ENCODE results near the gene FRMD1.

Gene FRMD1

DNA sequence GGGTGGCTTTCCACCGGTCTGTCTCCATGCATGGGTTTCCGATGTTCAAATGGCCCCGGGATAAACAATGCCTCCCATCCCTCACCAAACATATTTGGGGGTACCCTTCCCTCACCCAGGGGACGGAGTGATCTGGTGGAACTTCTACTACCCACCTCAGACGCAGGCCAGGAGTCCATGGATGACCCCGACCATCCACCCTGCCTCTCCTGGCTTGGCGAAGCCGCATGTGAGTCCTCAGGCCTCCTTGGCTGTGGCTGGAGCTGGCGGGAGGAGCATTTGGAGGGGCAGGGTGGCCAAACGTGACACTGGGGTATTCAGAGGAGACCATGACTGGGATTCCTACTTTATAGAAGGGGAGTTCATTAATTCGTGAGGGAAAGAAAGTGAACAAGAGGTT is 45.9 kb upstream of the FRMD1 start:
- no peaks in the 10 kb centered on the region for H3K27me3 ChIP-seq (ENCODE audit: insufficient read depth, low read length, poor library complexity)
- H3K4ac ChIP-seq (ENCODE audit: low read depth, low read length), result no peak overlapping the region
- no peak overlapping the region for H3K9ac ChIP-seq (ENCODE audit: low read length)
- no peak overlapping the region for H2AK5ac ChIP-seq (ENCODE audit: low read length)
- no peak overlapping the region for H4K8ac ChIP-seq (ENCODE audit: low read depth, low read length)
- no peak overlapping the region for H2BK5ac ChIP-seq (ENCODE audit: low read length)
- no peak overlapping the region for H2BK120ac ChIP-seq (ENCODE audit: low read depth, low read length)
- H3K4me2 ChIP-seq (ENCODE audit: low read length), result no peak overlapping the region
- WGBS (ENCODE audit: extremely low coverage, insufficient coverage, low lambda C conversion rate), result no CpG with 5 or more reads among the region's 11 CpGs
- H3K36me3 ChIP-seq (ENCODE audit: control insufficient read depth, insufficient read depth, low read length), result no peaks in the 10 kb centered on the region
- no peak overlapping the region for H3K23ac ChIP-seq (ENCODE audit: low read length)
- H3K4me1 ChIP-seq (ENCODE audit: control insufficient read depth, low read depth, low read length), result peaks cover 5% of the 10 kb centered on the region
- no peak overlapping the region for H4K5ac ChIP-seq (ENCODE audit: low read length)
- H3K79me2 ChIP-seq (ENCODE audit: control insufficient read depth, insufficient read depth, low read length), result no peaks in the 10 kb centered on the region
- no peaks in the 10 kb centered on the region for H3K79me1 ChIP-seq (ENCODE audit: low read length)
- no peak for DNase-seq
- H3K27ac ChIP-seq (ENCODE audit: low read depth, low read length), result no peak overlapping the region
- H3K18ac ChIP-seq (ENCODE audit: low read length), result no peak overlapping the region
- H3K4me3 ChIP-seq (ENCODE audit: low read length), result no peak overlapping the region
- H2BK15ac ChIP-seq (replicated peaks; ENCODE audit: low read depth), result no peak overlapping the region
- no peak overlapping the region for H3K56ac ChIP-seq (ENCODE audit: low read length)

DNA sequence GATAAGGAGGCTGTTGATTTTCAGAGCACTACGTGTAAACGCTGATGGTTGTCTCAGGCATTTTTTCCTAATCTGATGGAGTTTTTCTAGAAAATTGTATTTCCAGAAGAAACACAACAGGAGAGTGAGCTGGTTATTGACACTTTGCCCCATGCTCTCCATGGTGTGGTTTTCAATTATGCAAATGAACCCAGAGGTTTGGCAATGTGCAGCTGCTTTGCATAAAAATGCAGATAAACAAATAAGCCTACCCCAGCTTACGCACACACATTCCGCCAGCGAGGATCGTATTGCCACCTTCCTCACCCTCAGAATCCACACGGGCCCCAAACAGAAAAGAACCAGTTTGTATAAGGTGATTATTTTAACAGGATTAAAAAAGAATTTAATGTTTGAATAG is 45.1 kb upstream of the FRMD1 start:
- H3K23ac ChIP-seq (ENCODE audit: low read length), result no peak overlapping the region
- H2BK5ac ChIP-seq (ENCODE audit: low read length), result no peak overlapping the region
- H3K9ac ChIP-seq (ENCODE audit: low read length), result no peak overlapping the region
- H3K27ac ChIP-seq (ENCODE audit: low read depth, low read length), result no peak overlapping the region
- H3K18ac ChIP-seq (ENCODE audit: low read length), result no peak overlapping the region
- no peaks in the 10 kb centered on the region for H3K27me3 ChIP-seq (ENCODE audit: insufficient read depth, low read length, poor library complexity)
- H3K56ac ChIP-seq (ENCODE audit: low read length), result no peak overlapping the region
- no peaks in the 10 kb centered on the region for H3K79me1 ChIP-seq (ENCODE audit: low read length)
- H2BK120ac ChIP-seq (ENCODE audit: low read depth, low read length), result no peak overlapping the region
- no peak overlapping the region for H3K4me3 ChIP-seq (ENCODE audit: low read length)
- WGBS (ENCODE audit: extremely low coverage, insufficient coverage, low lambda C conversion rate), result no CpG with 5 or more reads among the region's 7 CpGs
- H4K8ac ChIP-seq (ENCODE audit: low read depth, low read length), result no peak overlapping the region
- H3K36me3 ChIP-seq (ENCODE audit: control insufficient read depth, insufficient read depth, low read length), result no peaks in the 10 kb centered on the region
- H3K4me2 ChIP-seq (ENCODE audit: low read length), result no peak overlapping the region
- H3K79me2 ChIP-seq (ENCODE audit: control insufficient read depth, insufficient read depth, low read length), result no peaks in the 10 kb centered on the region
- H3K4ac ChIP-seq (ENCODE audit: low read depth, low read length), result no peak overlapping the region
- no peak overlapping the region for H4K5ac ChIP-seq (ENCODE audit: low read length)
- H2BK15ac ChIP-seq (replicated peaks; ENCODE audit: low read depth), result no peak overlapping the region
- peaks cover 5% of the 10 kb centered on the region for H3K4me1 ChIP-seq (ENCODE audit: control insufficient read depth, low read depth, low read length)
- no peak overlapping the region for H2AK5ac ChIP-seq (ENCODE audit: low read length)
- no peak for DNase-seq

DNA sequence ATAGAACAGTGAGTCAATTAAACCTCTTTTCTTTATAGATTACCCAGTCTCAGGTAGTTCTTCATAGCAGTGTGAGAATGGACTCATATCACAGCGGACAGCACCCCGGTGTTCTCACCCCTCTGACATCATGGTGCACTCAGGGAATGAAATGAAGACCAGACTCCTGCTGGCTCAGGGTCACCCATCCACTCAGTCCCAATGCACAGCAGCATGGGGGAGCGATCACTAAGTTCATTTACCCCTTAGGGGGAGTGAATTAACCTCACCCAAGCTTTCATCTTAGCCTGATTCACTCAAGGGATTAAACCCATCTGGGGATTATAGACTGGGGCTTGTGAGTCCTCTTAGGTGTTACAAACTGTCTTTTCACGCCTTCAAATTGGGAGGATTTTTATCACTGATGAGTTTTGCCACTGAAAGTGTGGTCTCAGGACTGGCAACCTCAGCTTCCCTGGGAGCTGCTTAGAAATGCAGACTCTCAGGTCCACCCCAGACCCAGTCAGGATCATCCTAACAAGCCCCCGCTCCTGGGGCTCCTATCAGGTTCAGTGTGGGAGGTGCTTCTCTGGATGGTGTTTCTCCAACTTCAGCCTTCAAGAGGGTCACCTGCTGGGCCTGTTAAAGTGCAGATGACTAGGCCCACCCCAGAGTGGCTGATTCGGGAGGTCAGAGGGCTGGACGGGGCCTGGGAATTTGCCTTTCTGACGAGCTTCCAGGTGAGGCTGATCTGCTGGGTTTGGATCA is 44.3 kb upstream of the FRMD1 start:
- Histone ChIP-seq H3K18ac (ENCODE audit: low read length) (no peak overlapping the region), H3K79me2 (ENCODE audit: control insufficient read depth, insufficient read depth, low read length) (no peaks in the 10 kb centered on the region), H3K4me2 (ENCODE audit: low read length) (no peak overlapping the region), H3K27ac (ENCODE audit: low read depth, low read length) (no peak overlapping the region), H3K9ac (ENCODE audit: low read length) (no peak overlapping the region), H4K8ac (ENCODE audit: low read depth, low read length) (no peak overlapping the region), H3K36me3 (ENCODE audit: control insufficient read depth, insufficient read depth, low read length) (no peaks in the 10 kb centered on the region), H3K4ac (ENCODE audit: low read depth, low read length) (no peak overlapping the region), H3K4me3 (ENCODE audit: low read length) (no peak overlapping the region), H2BK5ac (ENCODE audit: low read length) (no peak overlapping the region), H2AK5ac (ENCODE audit: low read length) (no peak overlapping the region), H3K27me3 (ENCODE audit: insufficient read depth, low read length, poor library complexity) (no peaks in the 10 kb centered on the region), H3K23ac (ENCODE audit: low read length) (no peak overlapping the region), H3K4me1 (ENCODE audit: control insufficient read depth, low read depth, low read length) (peaks cover 5% of the 10 kb centered on the region), H3K79me1 (ENCODE audit: low read length) (no peaks in the 10 kb centered on the region), H2BK120ac (ENCODE audit: low read depth, low read length) (no peak overlapping the region), H2BK15ac (replicated peaks; ENCODE audit: low read depth) (no peak overlapping the region), H3K56ac (ENCODE audit: low read length) (no peak overlapping the region), H4K5ac (ENCODE audit: low read length) (no peak overlapping the region)
- peak; percentile 67 for DNase-seq
- WGBS (ENCODE audit: extremely low coverage, insufficient coverage, low lambda C conversion rate), result no CpG with 5 or more reads among the region's 8 CpGs

- Histone ChIP-seq H3K79me2 (ENCODE audit: control insufficient read depth, insufficient read depth, low read length) (no peaks in the 10 kb centered on the region), H3K4me1 (ENCODE audit: control insufficient read depth, low read depth, low read length) (peaks cover 5% of the 10 kb centered on the region), H4K8ac (ENCODE audit: low read depth, low read length) (no peak overlapping the region), H3K9ac (ENCODE audit: low read length) (no peak overlapping the region), H3K79me1 (ENCODE audit: low read length) (no peaks in the 10 kb centered on the region), H3K23ac (ENCODE audit: low read length) (no peak overlapping the region), H3K18ac (ENCODE audit: low read length) (no peak overlapping the region), H3K27ac (ENCODE audit: low read depth, low read length) (no peak overlapping the region), H2BK120ac (ENCODE audit: low read depth, low read length) (no peak overlapping the region), H3K4me2 (ENCODE audit: low read length) (no peak overlapping the region), H3K56ac (ENCODE audit: low read length) (no peak overlapping the region), H3K27me3 (ENCODE audit: insufficient read depth, low read length, poor library complexity) (no peaks in the 10 kb centered on the region), H2BK15ac (replicated peaks; ENCODE audit: low read depth) (no peak overlapping the region), H3K4me3 (ENCODE audit: low read length) (no peak overlapping the region), H2BK5ac (ENCODE audit: low read length) (no peak overlapping the region), H4K5ac (ENCODE audit: low read length) (no peak overlapping the region), H3K36me3 (ENCODE audit: control insufficient read depth, insufficient read depth, low read length) (no peaks in the 10 kb centered on the region), H2AK5ac (ENCODE audit: low read length) (no peak overlapping the region), H3K4ac (ENCODE audit: low read depth, low read length) (no peak overlapping the region)
- no CpG with 5 or more reads among the region's 9 CpGs for WGBS (ENCODE audit: extremely low coverage, insufficient coverage, low lambda C conversion rate)
- DNase-seq, result no peak
These were observed 43.5 kb upstream of the FRMD1 start for GRCh38 chr6:168122521-168122920.

GRCh38 chr6:168122011-168122410 is 43.0 kb upstream of the FRMD1 start:
- no peak for DNase-seq
- no CpG with 5 or more reads among the region's 14 CpGs for WGBS (ENCODE audit: extremely low coverage, insufficient coverage, low lambda C conversion rate)
- no peak overlapping the region for H4K8ac ChIP-seq (ENCODE audit: low read depth, low read length)

DNA sequence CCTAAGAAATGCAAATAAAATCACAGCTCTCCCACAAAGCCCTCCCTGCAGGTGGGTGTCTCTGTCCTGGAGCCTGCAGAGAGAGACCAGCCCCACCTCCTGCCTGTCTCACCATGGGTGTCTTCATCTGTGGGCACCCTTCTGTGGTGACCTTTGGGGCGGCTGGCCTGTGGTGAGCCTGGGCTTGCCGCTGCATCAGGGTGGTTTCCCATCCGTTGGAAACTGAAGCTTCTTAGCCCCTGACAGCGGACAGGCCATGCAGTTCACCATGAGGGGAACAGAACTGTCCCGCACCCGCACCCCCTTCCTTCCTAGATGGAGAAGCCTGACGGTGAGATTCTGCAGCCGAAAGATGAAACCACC is 42.3 kb upstream of the FRMD1 start:
- Histone ChIP-seq H3K4ac (ENCODE audit: low read depth, low read length) (no peak overlapping the region), H2BK5ac (ENCODE audit: low read length) (no peak overlapping the region), H3K4me3 (ENCODE audit: low read length) (no peak overlapping the region), H3K56ac (ENCODE audit: low read length) (no peak overlapping the region), H4K8ac (ENCODE audit: low read depth, low read length) (no peak overlapping the region), H3K4me2 (ENCODE audit: low read length) (no peak overlapping the region), H3K23ac (ENCODE audit: low read length) (no peak overlapping the region), H3K79me2 (ENCODE audit: control insufficient read depth, insufficient read depth, low read length) (no peaks in the 10 kb centered on the region), H3K79me1 (ENCODE audit: low read length) (no peaks in the 10 kb centered on the region), H2AK5ac (ENCODE audit: low read length) (no peak overlapping the region), H3K9ac (ENCODE audit: low read length) (no peak overlapping the region), H3K36me3 (ENCODE audit: control insufficient read depth, insufficient read depth, low read length) (no peaks in the 10 kb centered on the region), H4K5ac (ENCODE audit: low read length) (no peak overlapping the region), H3K4me1 (ENCODE audit: control insufficient read depth, low read depth, low read length) (peaks cover 5% of the 10 kb centered on the region), H3K27ac (ENCODE audit: low read depth, low read length) (no peak overlapping the region), H2BK15ac (replicated peaks; ENCODE audit: low read depth) (no peak overlapping the region), H3K18ac (ENCODE audit: low read length) (no peak overlapping the region), H2BK120ac (ENCODE audit: low read depth, low read length) (no peak overlapping the region), H3K27me3 (ENCODE audit: insufficient read depth, low read length, poor library complexity) (no peaks in the 10 kb centered on the region)
- no peak for DNase-seq
- no CpG with 5 or more reads among the region's 8 CpGs for WGBS (ENCODE audit: extremely low coverage, insufficient coverage, low lambda C conversion rate)

More at GRCh38 chr6:168122011-168122410, 43.0 kb upstream of the FRMD1 start:
- Histone ChIP-seq H3K23ac (ENCODE audit: low read length) (no peak overlapping the region), H3K36me3 (ENCODE audit: control insufficient read depth, insufficient read depth, low read length) (no peaks in the 10 kb centered on the region), H3K18ac (ENCODE audit: low read length) (no peak overlapping the region), H3K4me3 (ENCODE audit: low read length) (no peak overlapping the region), H3K56ac (ENCODE audit: low read length) (no peak overlapping the region), H3K27ac (ENCODE audit: low read depth, low read length) (no peak overlapping the region), H3K4ac (ENCODE audit: low read depth, low read length) (no peak overlapping the region), H3K27me3 (ENCODE audit: insufficient read depth, low read length, poor library complexity) (no peaks in the 10 kb centered on the region), H3K4me2 (ENCODE audit: low read length) (no peak overlapping the region), H3K79me2 (ENCODE audit: control insufficient read depth, insufficient read depth, low read length) (no peaks in the 10 kb centered on the region), H3K4me1 (ENCODE audit: control insufficient read depth, low read depth, low read length) (peaks cover 5% of the 10 kb centered on the region), H3K79me1 (ENCODE audit: low read length) (no peaks in the 10 kb centered on the region), H4K5ac (ENCODE audit: low read length) (no peak overlapping the region), H3K9ac (ENCODE audit: low read length) (no peak overlapping the region), H2BK5ac (ENCODE audit: low read length) (no peak overlapping the region), H2AK5ac (ENCODE audit: low read length) (no peak overlapping the region), H2BK15ac (replicated peaks; ENCODE audit: low read depth) (no peak overlapping the region), H2BK120ac (ENCODE audit: low read depth, low read length) (no peak overlapping the region)
